Right lobe of liver (tissue), 4 donors: ENCODE results near the gene NCOR1.

ENCODE experiments used
- CTCF ChIP-seq, 4 donors: fragments of 200-600 bp in 3 of 4; fragments of 450-650 bp in 1 of 4; IDR thresholded peaks; one replicate each; pipeline versions ENCODE4 v1.5.1 to v1.8.0; 2016 to 2022; ENCODE audit warnings: antibody characterized with exemption in 4 of 4, mild to moderate bottlenecking in 2 of 4
- POLR2A ChIP-seq: fragments of 450-650 bp; IDR thresholded peaks from one replicate; pipeline ENCODE4 v1.6.1; 2017; ENCODE audit warnings: antibody characterized with exemption, mild to moderate bottlenecking
- donor health status: DM: no; HTN: no; CAD: no.
- donor health status: DM: no; HTN: no; CAD: no.
- donor health status: DM: no; HTN: yes; CAD: no.

- TF ChIP-seq CTCF (IDR thresholded peaks at IDR 0.05) (no peak), POLR2A (no peak)
Measured at GRCh38 chr17:16081507-16082087, 133.7 kb downstream of the NCOR1 start.
